Measurements from ENCODE around the gene SDK2. TPM values are rescaled to one million over a fixed set of nuclear protein-coding genes. Genes with fewer than 3 reads are reported as not detected.

The SDK2 gene
- total and polyA plus RNA-seq, 2 of the 4 experiments (the other 2 are of a cell fraction) = under 0.01 to 0.03 TPM

DNA sequence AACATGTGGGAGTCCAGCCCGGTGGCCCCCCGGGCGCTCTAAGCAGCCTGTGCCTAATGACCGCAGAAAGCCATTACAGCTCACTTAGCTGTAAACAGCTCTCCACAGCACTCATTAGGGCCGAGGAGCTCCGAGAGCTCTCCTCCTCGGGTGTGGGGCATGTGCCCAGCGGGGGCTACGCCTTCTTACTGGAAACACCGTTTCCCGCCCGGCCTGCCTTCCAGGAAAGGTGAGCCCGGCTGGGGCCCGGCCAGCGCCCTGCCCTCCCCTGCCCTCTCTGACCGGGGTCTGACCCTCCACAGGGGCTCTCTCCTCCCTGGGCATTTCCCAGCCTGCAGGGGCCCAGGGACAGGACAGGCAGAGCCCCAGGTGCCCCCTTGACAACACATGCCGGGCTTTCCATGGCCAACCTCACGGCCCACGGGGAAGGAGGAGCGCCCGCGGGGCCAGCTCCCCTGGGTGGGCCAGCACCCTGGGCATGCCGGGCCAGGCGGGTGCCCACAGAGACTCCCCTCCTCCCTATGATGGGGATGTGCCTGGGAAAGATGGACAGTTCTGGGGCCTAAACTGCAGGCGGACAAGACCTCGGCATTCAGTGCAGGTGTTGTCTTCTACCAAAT lies 72.6 kb downstream of the SDK2 start:
- H2BK20ac ChIP-seq (ENCODE audit: low read depth, low read length) = no peak overlapping the region
- CTCF ChIA-PET = no interaction called here
- H4K91ac ChIP-seq (ENCODE audit: insufficient read depth, low read depth, low read length) = no peak overlapping the region
- H3K9me3 ChIP-seq (ENCODE audit: control insufficient read depth, insufficient read depth, low read length) = 0 out of 2 replicates have a peak, but pooled peaks cover 2% of the 10 kb centered on the region
- H3K9ac ChIP-seq (ENCODE audit: low read depth, low read length) = no peak overlapping the region
- no peak overlapping the region for H2AK9ac ChIP-seq (replicated peaks; ENCODE audit: low read depth, low read length, poor library complexity)
- H3K27me3 ChIP-seq (ENCODE audit: control insufficient read depth, insufficient read depth, low read length) = no peaks in the 10 kb centered on the region
- H2BK120ac ChIP-seq (ENCODE audit: low read depth, low read length) = no peak overlapping the region
- H4K8ac ChIP-seq (ENCODE audit: low read depth in 2 of 2, low read length in 2 of 2) = no peak overlapping the region
- DNase-seq = no peak
- dilution Hi-C loops (cut with HindIII; ENCODE audit: low sequenced_read_pairs, unreplicated experiment) (no loop called here), intact Hi-C loops (cut with micrococcal nuclease) (no loop called here), in situ Hi-C loops (cut with MboI; ENCODE audit: low sequenced_read_pairs) (no loop called here)
- H3K4ac ChIP-seq (ENCODE audit: low read depth, low read length) = no peak overlapping the region
- no peaks in the 10 kb centered on the region for H3K9me1 ChIP-seq (ENCODE audit: insufficient read depth, low read length)
- H3K56ac ChIP-seq (ENCODE audit: extremely low read depth, insufficient read depth, low read length) = no peak overlapping the region
- H3K4me2 ChIP-seq (ENCODE audit: low read depth, low read length) = no peak overlapping the region
- H2AK5ac ChIP-seq (ENCODE audit: low read depth, low read length) = no peak overlapping the region
- no TSS peak for BruUV-seq (replicated peaks)
- H3K4me1 ChIP-seq (ENCODE audit: control insufficient read depth, insufficient read depth, low read length) = no peaks in the 10 kb centered on the region
- no CpG with 5 or more reads among the region's 26 CpGs for WGBS, 2 experiments (ENCODE audit: extremely low coverage in 2 of 2, insufficient read length in 1 of 2)
- no peaks in the 10 kb centered on the region for H3K79me1 ChIP-seq (ENCODE audit: low read depth in 1 of 2, low read length in 2 of 2)
- H3K36me3 ChIP-seq (ENCODE audit: control insufficient read depth, insufficient read depth, low read length) = no peaks in the 10 kb centered on the region
- H2BK5ac ChIP-seq (ENCODE audit: low read depth, low read length, poor library complexity, severe bottlenecking) = no peak overlapping the region
- H3K18ac ChIP-seq (ENCODE audit: low read depth, low read length) = no peak overlapping the region
- H3K27ac ChIP-seq (ENCODE audit: insufficient read depth, low read length) = no peak overlapping the region
- H3K14ac ChIP-seq (replicated peaks; ENCODE audit: low read depth, low read length) = no peak overlapping the region
- H3K4me3 ChIP-seq (ENCODE audit: insufficient read depth, low read depth, low read length) = no peak overlapping the region
- no peak overlapping the region for H4K5ac ChIP-seq (ENCODE audit: low read depth, low read length)
- no peaks in the 10 kb centered on the region for H4K20me1 ChIP-seq (ENCODE audit: insufficient read depth, low read length)
- no peak for TF ChIP-seq SMC3 (IDR thresholded peaks at IDR 0.05; ENCODE audit: low read depth, low read length)
- no peak for TF ChIP-seq FOS (IDR thresholded peaks at IDR 0.05; ENCODE audit: low read depth, low read length)
- TF ChIP-seq MAFK (IDR thresholded peaks at IDR 0.05; ENCODE audit: low read depth, low read length) = no peak
- H2BK15ac ChIP-seq (ENCODE audit: low read depth, low read length) = no peak overlapping the region
- POLR2A ChIA-PET (ENCODE audit: unreplicated experiment) = no interaction called here
- no peak for ATAC-seq (ENCODE audit: low read depth)
- no peak overlapping the region for H2AFZ ChIP-seq (replicated peaks; ENCODE audit: low read length, poor library complexity)
- no peak overlapping the region for H3K23ac ChIP-seq (ENCODE audit: low read depth, low read length)
